ENCODE measurements around the gene B4GALNT3.

DNA sequence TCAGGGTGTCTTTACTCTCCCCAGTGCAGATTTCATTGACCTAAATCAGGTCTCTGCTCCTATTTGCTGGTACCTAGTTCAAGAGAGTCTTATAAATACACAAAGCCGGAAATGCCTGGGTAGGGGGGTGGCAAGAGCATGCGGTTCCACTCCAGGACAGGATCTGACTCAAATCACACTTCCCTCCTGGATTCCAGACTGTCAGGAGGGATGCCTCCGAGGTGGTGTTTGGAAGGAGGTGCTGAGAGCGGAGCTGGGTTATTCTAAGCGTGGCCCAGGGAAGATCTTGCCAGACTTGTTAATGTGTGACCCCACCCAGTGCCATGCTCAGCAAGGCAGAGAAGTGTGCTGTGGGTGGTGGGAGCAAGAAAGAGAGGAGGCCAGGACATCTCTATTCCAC lies 49.8 kb downstream of the B4GALNT3 start:
- no peak for TF ChIP-seq POLR2AphosphoS5 (IDR thresholded peaks at IDR 0.05)
- no peak for TF ChIP-seq POLR2A (IDR thresholded peaks at IDR 0.05)
- TF ChIP-seq, protein P1, sequence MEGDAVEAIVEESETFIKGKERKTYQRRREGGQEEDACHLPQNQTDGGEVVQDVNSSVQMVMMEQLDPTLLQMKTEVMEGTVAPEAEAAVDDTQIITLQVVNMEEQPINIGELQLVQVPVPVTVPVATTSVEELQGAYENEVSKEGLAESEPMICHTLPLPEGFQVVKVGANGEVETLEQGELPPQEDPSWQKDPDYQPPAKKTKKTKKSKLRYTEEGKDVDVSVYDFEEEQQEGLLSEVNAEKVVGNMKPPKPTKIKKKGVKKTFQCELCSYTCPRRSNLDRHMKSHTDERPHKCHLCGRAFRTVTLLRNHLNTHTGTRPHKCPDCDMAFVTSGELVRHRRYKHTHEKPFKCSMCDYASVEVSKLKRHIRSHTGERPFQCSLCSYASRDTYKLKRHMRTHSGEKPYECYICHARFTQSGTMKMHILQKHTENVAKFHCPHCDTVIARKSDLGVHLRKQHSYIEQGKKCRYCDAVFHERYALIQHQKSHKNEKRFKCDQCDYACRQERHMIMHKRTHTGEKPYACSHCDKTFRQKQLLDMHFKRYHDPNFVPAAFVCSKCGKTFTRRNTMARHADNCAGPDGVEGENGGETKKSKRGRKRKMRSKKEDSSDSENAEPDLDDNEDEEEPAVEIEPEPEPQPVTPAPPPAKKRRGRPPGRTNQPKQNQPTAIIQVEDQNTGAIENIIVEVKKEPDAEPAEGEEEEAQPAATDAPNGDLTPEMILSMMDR (IDR thresholded peaks at IDR 0.05), result no peak
